HG03139 (cell line): ENCODE results near the gene RAB7B.

ENCODE experiments used
- ATAC-seq: cut with Tn5 transposase; IDR thresholded peaks from one replicate; pipeline ENCODE4 v1.9.1; 2021; ENCODE audit not compliant: unreplicated experiment

Gene RAB7B

GRCh38 chr1:205950826-205951549 is 52.2 kb downstream of the RAB7B start:
- ATAC-seq = no peak

DNA sequence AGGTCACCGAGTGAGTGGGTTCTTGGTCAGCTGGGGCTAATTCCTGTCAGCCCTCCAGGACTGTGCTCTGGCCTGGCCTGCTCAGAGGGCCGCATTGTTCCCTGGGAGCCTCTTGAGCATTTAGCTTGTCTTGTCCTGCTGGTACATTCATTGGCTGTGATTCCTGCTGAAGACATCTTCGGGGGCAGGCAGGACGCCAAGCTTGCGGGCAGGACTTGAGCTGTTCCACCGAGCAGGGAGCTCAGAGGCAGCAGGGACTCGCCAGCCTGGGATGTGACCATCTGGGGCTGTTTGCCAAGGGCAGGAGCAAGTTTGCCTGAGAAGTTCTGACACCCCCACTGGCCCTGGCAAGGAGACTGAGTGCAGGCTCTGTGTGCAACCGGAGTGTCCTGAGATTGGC is 52.9 kb downstream of the RAB7B start:
- no peak for ATAC-seq

- no peak for ATAC-seq
These were observed 53.4 kb downstream of the RAB7B start for GRCh38 chr1:205949753-205950152.

DNA sequence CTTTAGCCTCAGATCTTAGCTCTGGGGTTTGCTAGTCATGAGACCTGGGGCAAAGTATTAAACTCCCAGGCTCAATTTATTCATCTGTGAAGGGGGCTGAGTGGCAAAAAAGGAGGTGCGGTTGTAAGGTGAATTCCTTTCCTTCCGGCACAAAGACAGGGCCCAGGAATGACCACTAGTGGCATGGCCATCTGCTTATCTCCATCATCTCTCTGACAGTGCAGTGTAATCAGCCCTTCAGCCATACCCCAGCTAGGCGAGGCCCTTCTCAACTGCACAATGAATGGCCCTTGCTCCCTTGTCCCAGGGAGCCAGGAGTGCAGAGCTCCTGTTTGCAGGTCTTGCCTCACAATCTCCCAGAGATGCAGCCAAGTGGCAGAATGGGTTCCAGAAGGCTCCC is 54.3 kb downstream of the RAB7B start:
- ATAC-seq = no peak

GRCh38 chr1:205948039-205948438 is 55.2 kb downstream of the RAB7B start:
- no peak for ATAC-seq

GRCh38 chr1:205947024-205947423 is 56.2 kb downstream of the RAB7B start:
- no peak for ATAC-seq

GRCh38 chr1:205945069-205945468 is 58.1 kb downstream of the RAB7B start:
- no peak for ATAC-seq

- ATAC-seq = no peak
These were observed 58.7 kb downstream of the RAB7B start for GRCh38 chr1:205944525-205944924.

- no peak for ATAC-seq
These were observed 60.0 kb downstream of the RAB7B start, which contains the start of gene SLC26A9 for GRCh38 chr1:205943245-205943644. Gene SLC26A9 (minus strand): TSS chr1:205943456. CDS start chr1:205935820, 7,636 bp downstream.

- no peak for ATAC-seq
These were observed 60.5 kb downstream of the RAB7B start for GRCh38 chr1:205942631-205943159.

DNA sequence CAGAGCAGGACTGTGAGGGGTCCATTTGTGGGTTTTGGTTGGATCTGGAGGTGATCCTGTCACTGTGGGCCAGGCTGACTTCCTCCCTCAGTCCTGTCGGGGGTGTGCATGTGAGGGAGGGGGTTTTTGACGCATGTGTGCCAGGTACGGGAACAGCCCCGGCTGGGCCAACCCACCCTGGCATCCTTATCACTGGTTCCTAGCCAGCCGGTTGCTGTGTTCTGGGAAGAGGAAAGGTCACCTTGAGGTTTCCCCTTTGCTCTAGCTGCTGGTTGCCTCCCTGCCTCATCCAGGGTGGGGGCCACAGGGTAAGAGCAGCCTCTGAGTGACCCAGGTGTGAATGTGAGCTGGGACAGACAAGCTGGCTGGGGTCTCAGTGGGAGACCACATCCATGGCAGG is 62.5 kb downstream of the RAB7B start:
- ATAC-seq = no peak

DNA sequence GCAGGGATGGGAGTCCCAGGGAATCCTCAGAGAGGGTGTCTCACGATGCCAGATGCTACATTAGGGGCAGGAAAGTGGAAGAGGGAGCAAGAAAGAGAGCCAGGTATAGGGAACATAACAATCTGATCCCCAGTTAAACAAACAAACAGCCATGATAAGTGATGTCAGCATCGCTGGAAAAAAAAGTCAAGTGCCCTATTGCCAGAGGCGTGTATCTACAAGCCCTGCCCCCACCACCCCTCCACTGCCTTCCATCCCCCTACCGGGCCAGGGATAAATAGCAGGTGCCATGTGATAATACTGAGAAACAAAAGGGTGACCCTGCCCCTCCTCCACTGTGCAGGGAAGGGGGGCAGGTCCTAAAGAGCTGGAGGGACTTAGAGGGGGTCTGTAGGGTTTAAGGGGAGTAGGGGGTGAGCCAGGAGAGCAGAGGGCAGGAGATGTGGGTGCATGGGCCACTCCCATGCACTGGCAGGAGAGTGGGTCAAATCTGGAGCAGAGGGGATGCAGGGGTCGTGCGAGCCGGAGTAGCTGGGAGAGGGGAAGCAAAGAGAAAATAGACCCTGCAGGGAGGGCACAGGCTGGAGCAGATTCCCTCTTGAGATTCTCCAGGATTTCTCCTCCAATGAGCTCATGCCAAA is 63.4 kb downstream of the RAB7B start:
- ATAC-seq = no peak

GRCh38 chr1:205938682-205939081 is 64.5 kb downstream of the RAB7B start:
- ATAC-seq = no peak

DNA sequence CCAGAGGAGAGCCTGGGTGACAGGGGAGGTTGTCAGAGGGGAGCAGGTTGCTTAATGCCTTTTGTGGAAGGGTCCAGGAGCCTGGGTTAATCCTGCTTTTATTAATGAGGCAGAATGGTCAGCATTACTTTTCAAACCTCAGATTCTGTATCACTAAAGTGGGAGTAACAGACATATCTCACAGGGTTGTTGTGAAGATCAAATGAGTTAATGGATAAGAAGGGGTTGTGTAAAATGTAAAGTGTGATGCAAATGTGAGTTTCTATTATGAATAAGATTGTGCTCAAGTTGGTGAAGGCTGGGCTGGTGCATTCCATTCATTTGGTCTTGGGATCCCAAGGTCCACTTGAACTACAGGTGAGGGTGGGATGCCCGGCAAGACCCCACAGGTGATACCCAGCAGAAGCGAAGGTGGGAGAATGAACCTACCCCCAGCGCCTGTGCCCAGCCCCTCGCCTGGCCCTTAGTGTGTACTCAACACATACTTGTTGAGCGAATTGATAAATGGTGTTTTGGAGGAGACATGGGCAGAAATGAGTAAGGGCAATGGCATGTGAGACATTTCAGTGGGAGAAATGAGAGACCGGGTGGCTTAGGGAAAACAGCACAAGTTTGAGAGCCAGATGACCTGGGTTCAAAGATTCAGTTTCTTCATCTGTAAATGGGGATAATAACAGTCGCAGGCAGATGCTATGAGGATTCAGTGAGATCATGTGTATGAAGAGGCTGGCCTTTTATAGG is 66.2 kb downstream of the RAB7B start:
- no peak for ATAC-seq

GRCh38 chr1:205936311-205936710 is 66.9 kb downstream of the RAB7B start:
- no peak for ATAC-seq

GRCh38 chr1:205935869-205936268 is 67.3 kb downstream of the RAB7B start:
- no peak for ATAC-seq

- ATAC-seq = no peak
These were observed 68.4 kb downstream of the RAB7B start for GRCh38 chr1:205934788-205935187.

- ATAC-seq = no peak
These were observed 69.2 kb downstream of the RAB7B start for GRCh38 chr1:205933671-205934618.

GRCh38 chr1:205932776-205933175 is 70.4 kb downstream of the RAB7B start:
- ATAC-seq = no peak

DNA sequence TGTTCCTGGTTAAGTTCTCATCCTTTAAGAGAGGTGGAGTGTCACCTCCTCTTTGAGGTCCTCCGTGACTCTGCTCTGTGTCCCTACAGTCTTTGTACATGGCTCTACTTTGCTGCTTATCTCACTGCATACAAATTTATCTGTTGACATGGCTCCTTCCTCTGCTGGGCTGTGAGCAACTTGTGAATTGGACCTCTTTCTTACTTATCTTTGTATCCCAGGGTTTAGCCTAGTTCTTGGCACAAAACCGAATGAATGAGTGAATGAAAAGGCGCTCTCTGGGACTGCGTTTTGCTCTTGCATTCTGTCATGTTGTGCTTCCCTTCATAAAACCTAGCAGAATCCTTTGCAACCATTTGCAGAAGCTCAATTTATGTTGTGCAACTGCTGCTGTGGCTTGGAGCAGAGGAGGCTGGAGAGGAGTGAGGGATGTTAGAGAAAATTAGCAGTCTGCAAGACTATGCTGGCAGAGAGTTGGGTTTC is 72.4 kb downstream of the RAB7B start:
- no peak for ATAC-seq
